Astrocyte (in vitro differentiated cells and primary cell): ENCODE data around the gene GRK5.

Source experiments
- CTCF ChIP-seq: IDR thresholded peaks from 2 replicates; pipeline ENCODE4 v1.5.1; 2011; ENCODE audit warnings: low read depth, mild to moderate bottlenecking, inconsistent platforms, low read length, moderate library complexity; ENCODE audit not compliant: insufficient read depth
- EZH2 ChIP-seq: IDR thresholded peaks from 2 replicates; pipeline ENCODE4 v1.6.1; 2012; ENCODE audit warnings: mild to moderate bottlenecking, low read length, inconsistent platforms; ENCODE audit not compliant: insufficient read depth

DNA sequence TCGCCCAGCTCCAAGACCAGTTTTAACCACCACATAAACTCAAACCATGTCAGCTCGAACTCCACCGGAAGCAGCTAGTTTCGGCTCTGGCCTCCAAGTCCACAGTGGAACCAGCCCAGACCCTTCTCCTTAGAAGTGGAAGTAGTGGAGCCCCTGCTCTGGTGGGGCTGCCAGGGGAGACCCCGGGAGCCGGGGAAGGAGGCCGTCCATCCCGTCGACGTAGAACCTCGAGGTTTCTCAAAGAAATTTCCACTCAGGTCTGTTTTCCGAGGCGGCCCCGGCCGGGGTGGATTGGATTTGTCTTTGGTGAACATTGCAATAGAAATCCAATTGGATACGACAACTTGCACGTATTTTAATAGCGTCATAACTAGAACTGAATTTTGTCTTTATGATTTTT, 247.6 kb downstream of the GRK5 start:
- no peak for TF ChIP-seq EZH2
- no peak for TF ChIP-seq CTCF
